ENCODE results near the gene FAM72D.
"Not testable (repeated sequence)": the region's sequence is repeated elsewhere in the genome, so short reads cannot be mapped to it uniquely, and the experiment has no call there.

- TF ChIP-seq CTCF (IDR thresholded peaks at IDR 0.05); ZFX (IDR thresholded peaks at IDR 0.05; ENCODE audit: borderline replicate concordance): not testable (repeated sequence)
Observed at GRCh38 chr1:145144264-145144913, 48.6 kb downstream of the FAM72D start.

All from 22Rv1 (cell line).